Left renal pelvis (tissue), 4 donors: ENCODE results near the gene SH3BP5. TPM values are rescaled to one million over a fixed set of nuclear protein-coding genes. Genes with fewer than 3 reads are reported as not detected.

Experiments used
- DNase-seq, 4 donors: peaks; one replicate each; pipeline ENCODE4 v3.0.0-alpha.2; 2013; ENCODE audit warnings: low read depth in 4 of 4, low spot score in 3 of 4
- polyA plus RNA-seq, 4 donors: library from polyadenylated mRNA; unstranded; fragments of 120-200 nt; gene quantifications; one replicate each; pipeline ENCODE4 v1.2.1, GENCODE V29; 2013; ENCODE audit not compliant: insufficient read length in 4 of 4

SH3BP5 gene
- polyA plus RNA-seq, 4 donors = 44.2 to 90.0 (median 63.1) TPM

DNA sequence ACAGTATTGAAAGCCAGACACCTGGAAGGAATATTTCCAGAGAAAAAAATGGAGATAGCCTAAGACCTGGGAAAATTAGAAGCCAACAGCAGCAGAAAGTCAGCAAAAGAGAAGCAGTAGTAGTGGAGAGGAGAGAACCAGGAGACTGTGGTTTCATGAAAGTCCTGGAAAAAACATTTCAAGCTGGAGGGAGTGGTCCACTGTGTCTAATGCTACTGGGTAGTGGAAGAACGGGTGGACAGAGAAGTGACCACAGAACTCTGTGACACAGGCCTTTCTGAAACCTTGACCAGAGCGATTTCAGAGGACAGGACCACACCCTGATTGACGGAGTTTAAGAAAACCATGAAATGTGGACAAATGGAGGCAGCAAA, 15.3 kb upstream of the SH3BP5 start:
- no peak for DNase-seq

GRCh38 chr3:15347063-15347736, 14.8 kb upstream of the SH3BP5 start:
- DNase-seq = no peak

DNA sequence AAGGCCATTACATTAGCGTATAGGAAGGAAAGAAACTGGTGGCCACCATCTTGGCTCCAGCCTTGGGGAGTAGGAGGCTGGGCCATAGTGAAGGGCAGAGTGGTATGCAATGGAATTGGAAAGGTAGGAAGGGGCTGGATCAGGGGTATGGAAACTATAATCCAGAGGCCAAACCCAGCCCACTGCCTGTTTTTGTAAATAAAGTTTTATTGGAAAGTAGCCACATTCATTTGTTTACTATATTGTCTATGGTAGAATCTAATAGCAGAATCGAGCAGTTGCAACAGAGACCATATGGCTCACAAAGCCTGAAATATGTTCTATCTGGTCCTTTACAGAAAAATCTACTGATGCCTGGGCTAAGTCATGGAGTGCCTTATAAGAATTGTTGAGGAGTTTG, 14.1 kb upstream of the SH3BP5 start:
- DNase-seq = no peak

- no peak for DNase-seq
These were observed 13.3 kb upstream of the SH3BP5 start for GRCh38 chr3:15345608-15346137.

DNA sequence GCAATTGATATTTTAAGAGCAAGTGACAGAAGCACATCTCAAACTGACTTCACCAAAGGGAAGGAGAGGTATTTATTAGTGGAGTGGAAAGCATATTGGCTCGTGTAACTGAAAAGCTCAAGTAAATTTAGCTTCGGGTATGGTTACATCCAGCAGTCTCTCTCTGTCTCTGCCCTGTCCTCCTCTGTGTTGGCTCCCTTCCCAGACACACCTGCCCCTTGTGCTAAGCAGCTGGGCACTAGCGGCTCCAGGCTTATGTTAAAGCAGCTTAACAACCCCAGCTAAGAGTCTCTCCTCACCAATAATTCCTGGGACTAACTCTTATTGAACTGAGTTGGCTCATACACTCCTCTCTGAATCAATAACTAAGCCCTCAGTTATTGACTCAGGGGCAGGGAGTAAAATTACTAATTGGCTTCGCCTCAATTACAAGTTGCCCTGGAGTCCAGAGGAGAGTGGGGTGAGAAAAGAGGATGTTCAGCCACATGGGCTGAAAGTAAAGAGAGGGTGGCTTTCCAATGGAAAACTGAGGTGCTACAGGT, 12.8 kb upstream of the SH3BP5 start:
- no peak for DNase-seq

GRCh38 chr3:15342945-15343344, 10.6 kb upstream of the SH3BP5 start:
- no peak for DNase-seq

DNA sequence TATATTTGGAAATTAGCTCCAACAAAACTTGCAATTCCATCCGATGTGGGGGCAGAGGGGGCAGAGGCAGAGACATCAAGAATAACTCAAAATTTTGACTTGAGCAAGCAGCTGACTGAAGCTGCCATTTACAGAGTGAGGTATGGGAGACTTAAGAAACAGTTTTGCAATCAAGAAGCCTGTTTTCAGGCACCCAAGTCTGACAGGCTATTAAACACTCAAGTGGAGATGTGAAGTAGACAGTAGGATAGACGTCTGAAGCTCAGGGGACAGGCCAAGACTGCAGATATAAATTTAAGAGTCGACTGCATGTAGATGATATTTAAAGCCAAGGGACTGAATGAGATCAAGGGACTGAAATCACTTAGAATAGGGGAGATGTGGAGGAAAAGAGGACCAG, 9.9 kb upstream of the SH3BP5 start:
- DNase-seq = no peak

- no peak for DNase-seq
These were observed 8.8 kb upstream of the SH3BP5 start for GRCh38 chr3:15341030-15341726.

GRCh38 chr3:15339786-15340215, 7.4 kb upstream of the SH3BP5 start:
- no peak for DNase-seq

DNA sequence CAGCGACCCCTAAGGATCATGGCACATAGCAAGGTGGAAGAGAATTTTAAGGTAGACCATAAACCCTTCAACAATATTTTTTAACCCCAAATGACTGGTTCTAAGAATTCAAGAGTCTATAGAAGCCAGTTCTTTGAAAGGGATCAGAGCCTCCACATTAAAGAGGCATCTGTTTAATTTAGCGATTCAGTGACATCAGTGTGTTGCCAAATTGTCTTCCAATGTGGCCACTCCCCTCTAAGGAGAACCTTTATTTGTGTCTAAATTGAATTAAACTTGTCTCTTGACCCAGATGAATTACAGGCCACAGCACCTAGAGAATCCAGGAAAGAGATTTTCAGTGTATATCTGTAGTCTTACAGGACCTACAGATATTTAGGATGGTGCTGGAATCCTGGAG, 6.6 kb upstream of the SH3BP5 start:
- DNase-seq = no peak

DNA sequence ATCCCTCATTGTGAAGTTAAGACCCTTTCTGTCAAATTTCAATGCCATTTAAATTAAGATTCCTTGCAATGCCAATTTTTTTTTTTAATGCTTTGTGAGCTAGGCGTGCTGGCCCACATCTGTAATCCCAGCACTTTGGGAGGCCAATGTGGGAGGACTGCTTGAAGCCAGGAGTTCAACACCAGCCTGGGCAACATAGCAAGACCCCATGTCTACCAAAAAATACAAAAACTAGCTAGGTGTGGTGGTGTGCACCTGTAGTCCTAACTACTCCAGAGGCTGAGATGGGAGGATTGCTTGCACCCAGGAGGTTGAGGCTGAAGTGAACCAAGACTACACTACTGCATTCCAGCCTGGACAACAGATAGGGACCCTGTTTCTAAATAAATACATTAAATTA, 5.6 kb upstream of the SH3BP5 start:
- no peak for DNase-seq

DNA sequence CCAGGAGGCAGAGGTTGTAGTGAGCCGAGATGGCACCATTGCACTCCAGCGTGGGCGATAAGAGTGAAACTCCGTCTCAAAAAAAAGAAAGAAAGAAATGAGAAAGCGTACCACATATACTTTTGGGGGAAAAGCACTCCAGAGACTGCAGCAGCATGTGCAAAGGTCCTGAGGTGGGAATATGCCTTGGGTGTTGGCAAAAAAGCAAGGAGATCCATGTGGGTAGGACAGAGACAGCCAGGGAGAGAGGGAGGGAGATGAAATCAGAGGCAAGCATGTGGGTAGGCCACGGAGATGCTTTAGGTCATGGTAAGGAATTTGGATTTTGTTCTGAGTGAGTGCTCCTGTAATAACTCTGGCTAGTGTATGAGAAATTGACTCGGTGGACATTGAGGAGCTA, 3.7 kb upstream of the SH3BP5 start:
- no peak for DNase-seq

DNA sequence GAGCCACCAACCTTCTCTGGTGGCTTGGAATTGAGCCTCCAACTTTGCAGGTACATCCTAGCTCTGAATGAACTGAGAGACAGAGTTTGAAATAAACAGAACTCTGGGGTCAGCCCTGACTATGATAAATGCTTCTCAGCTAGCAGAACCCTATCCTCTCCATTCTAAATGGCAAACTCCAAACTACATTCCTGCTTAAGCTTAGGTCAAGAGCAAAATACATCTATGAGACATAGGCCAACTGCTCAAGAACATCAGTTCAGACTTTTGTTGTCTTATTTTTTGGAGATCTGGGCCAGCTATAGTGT, 1.5 kb upstream of the SH3BP5 start:
- no peak for DNase-seq

DNA sequence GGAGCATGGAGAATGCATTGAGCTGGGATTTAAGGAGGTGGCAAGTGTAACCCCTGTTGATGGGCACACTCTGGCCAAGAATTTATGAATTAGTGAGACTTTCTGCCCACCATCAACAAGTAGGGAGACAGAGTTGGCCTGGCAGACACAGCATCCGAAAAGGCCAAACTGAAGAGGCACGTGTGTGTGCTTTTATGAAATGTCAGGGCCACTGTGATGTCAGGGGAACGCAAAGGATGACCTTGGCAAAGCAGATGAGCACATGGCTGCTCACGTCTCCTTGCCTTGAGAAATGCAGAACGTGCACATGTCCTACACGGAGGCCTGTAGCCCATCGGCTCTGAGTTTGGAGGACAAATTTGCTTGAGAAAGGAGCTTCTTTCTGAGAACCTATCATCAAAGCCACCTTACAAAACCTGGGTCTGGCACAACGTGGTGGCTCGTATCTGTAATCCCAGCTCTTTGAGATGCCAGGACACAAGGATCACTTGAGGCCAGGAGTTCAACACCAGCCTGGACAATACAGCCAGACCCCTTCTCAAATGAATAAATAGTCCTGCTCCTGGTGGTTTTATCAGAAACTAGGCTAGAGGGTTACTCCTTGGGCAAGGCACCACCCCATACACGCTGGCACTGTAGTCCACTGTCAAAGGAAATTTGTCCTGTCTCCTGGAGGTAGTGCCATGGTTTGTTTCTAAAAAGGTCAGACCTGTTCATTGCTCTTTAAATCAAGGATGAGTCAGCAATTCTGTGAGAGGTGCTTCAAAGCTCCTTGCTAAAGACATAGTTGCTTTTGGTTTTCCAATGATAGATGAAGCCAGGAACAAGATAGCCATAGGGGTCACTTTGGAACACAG, 941 bp upstream of the SH3BP5 start:
- no peak for DNase-seq

DNA sequence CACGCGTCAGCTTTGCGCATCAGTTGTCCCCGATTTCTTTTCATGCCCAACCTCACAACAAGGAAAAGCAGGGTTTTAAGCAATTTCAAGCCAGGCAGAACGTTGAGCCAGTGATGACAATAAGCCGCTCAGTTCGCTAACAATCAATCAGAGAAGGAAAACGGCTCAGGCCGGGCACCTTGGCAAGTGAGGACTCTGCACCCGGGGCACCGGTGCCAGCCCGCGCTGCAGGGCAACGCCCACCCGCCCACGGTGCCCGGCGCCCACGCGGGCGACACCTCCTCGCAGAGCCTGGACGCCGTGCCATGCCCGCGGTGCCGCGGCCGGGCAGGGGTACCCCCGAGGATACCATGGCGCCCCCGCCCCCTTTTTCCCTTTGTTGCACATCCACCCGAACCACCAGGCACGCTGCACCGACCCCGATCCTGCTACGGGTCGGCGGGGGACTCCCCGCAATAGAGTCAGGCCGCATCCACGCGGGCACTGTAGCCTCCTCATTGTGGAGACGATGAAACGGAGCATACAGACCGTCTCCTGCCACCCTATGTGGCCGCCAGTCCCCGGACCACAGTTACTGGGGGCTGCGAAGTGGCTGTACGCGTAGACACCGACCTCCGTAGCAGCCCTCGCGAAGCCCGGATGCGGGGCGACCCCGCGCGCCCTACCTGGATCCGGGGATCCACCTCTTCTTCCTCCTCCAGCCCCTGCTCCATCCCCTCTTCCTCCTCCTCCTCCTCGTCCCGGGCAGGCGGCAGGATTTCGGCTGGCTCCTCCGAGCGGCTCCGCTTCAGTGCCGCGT, 581 bp downstream of the SH3BP5 start:
- no peak for DNase-seq

- no peak for DNase-seq
These were observed 1.2 kb downstream of the SH3BP5 start for GRCh38 chr3:15331072-15331605.

DNA sequence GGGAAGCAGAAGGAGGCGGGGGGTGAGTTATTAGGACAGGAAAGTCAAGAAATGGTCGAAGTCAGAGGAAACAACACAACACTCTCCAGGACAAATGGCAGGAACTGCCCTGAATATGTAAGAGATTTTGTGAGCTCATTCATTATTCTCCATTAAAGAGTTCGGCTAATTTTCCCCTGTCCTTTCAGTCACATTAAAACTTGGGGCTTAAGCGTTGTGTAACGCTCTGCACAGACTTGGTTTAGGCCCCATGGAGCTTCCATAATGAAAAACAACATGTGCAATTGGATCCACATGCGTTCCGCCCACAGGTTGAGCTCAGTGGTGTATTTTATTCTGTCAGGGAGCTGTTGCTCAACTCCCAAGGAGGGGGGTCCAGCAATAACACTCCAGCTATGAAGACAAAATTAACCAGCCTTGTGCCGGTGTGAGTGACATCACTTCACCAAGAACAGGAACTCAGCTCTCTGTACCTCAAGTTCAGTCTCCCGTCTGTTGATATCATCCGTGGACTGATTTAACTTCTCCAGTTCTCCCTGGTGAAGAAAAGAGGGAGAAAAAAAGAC, 2.3 kb downstream of the SH3BP5 start:
- peak in 1 of 4 donors; percentile 60 for DNase-seq

DNA sequence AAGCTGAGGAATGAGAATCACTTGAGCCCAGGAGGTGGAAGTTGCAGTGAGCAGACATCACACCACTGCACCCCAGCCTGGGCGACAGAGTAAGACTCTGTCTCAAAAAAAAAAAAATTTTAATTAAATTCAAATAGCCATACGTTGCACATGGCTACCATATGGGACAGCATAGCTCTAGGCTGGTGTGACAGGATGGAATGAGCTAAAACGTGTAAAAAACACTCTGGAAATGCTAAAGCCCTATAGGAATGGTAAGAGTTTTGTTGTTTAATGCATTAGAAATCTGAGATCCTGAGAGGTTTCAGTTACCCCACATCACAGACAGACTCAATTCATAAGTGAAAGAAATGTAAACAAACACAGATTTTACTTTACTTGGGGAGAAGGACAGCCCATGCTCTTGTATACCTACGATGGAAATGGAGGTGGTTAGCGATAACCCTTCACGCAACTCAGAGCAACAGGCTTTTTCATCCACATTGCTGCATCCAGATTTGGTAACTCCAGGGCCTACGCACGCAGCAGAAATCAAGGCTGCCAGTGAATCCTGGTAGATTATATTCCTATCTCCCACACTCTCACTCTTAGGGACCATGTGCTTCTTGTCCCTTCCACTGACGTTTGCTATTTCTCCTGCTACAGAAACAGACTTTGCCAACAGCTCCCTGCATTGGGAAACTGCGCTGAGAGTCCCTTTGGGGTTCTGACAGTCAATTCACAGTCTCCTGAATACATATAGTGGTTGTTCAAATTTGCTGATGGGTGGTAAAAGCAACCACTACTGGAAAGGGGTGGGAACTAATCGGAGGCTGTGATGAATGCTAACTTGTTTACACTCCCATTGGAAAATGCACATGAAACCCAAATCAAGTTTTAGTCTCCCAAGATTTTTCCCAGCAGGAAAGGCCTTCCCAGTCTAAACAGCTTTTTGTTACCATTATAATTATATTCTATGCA, 3.1 kb downstream of the SH3BP5 start:
- no peak for DNase-seq

DNA sequence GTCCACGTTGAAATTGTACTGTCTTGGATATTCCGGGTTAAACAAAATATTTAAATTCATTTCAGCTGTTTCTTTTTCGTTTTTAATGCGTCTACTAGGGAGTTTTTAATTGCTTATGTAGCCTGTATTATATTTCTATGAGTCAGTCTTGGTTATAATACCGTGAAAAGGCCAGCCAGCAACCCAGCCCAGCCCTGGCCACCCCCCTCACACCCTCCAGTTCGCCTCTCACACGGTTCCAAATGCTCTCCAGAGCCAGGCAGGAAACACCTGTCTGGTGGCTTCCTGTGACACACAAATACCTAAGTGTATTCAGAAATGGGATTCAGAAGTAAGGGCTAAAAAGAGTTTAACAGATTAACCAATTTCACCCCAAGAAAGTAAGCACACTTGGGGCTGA, 4.4 kb downstream of the SH3BP5 start:
- no peak for DNase-seq
